Prostate gland (tissue), 2 donors: ENCODE measurements around the gene RPA1.

Experiments
- POLR2A ChIP-seq: fragments of 450-650 bp; IDR thresholded peaks from one replicate; pipeline ENCODE4 v1.6.1; 2016; ENCODE audit warnings: antibody characterized with exemption, mild to moderate bottlenecking
- POLR2AphosphoS5 ChIP-seq: sonication (generic); formaldehyde crosslinking; IDR thresholded peaks from one replicate; pipeline ENCODE4 v1.6.1; 2017; ENCODE audit warnings: antibody characterized with exemption
- TF ChIP-seq, protein P1 (sequence below), 4 experiments: fragments of 200-600 bp in 2 of 4; fragments of 450-650 bp in 2 of 4; sonication (generic) in 2 of 4; IDR thresholded peaks; 1 replicate in 3 of 4; 2 replicates in 1 of 4; pipeline ENCODE4 v1.5.1; 2016 to 2019; ENCODE audit warnings: antibody characterized with exemption in 4 of 4, mild to moderate bottlenecking in 2 of 4, moderate library complexity in 2 of 4

DNA sequence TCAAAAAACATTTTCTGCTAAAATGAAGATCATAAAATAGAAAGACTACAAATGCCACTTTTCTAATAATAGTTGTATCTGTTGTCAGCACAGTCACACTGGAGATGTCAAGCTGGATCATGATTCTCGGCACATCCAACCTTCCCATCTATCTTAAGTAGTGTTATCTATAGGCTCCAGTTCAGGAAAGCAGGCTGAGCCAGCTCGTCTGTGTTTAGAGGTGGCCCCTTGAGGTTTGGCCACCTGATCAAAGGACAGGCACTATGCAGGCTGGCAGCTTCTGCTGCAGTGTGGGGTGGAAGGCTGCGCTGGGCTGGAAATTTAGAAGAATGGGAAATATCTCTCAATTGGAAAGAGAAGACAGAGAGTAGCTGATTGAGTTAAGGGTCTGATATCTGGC, 32.5 kb upstream of the RPA1 start:
- TF ChIP-seq, protein P1, sequence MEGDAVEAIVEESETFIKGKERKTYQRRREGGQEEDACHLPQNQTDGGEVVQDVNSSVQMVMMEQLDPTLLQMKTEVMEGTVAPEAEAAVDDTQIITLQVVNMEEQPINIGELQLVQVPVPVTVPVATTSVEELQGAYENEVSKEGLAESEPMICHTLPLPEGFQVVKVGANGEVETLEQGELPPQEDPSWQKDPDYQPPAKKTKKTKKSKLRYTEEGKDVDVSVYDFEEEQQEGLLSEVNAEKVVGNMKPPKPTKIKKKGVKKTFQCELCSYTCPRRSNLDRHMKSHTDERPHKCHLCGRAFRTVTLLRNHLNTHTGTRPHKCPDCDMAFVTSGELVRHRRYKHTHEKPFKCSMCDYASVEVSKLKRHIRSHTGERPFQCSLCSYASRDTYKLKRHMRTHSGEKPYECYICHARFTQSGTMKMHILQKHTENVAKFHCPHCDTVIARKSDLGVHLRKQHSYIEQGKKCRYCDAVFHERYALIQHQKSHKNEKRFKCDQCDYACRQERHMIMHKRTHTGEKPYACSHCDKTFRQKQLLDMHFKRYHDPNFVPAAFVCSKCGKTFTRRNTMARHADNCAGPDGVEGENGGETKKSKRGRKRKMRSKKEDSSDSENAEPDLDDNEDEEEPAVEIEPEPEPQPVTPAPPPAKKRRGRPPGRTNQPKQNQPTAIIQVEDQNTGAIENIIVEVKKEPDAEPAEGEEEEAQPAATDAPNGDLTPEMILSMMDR (IDR thresholded peaks at IDR 0.05) = no peak
- no peak for TF ChIP-seq POLR2A
- TF ChIP-seq POLR2AphosphoS5 = no peak
